A549 (cell line): ENCODE results near the gene TUBB6. TPM values are rescaled to one million over a fixed set of nuclear protein-coding genes. Genes with fewer than 3 reads are reported as not detected.

Experiments used
- ATAC-seq, 2 experiments: fragments of 200-7000 bp in 1 of 2; fragments of >200 bp in 1 of 2; cut with Nextera tagmentation in 1 of 2; cut with Tn5 transposase in 1 of 2; 3 replicates each; pipeline versions ENCODE4 v1.8.0 to v1.9.1; 2018 to 2020; ENCODE audit warnings: mild to moderate bottlenecking in 1 of 2, moderate library complexity in 1 of 2
- CTCF ChIA-PET: fragments of 300-600 bp; sonication (Branson Sonifier 250); formaldehyde crosslinking; extraction: SDS; loops from one replicate; lab custom pipeline; 2021; ENCODE audit warnings: antibody characterized with exemption, inconsistent platforms; lab: Yijun Ruan, JAX
- POLR2A ChIA-PET: fragments of 350-600 bp; formaldehyde crosslinking; extraction: SDS; loops from one replicate; lab custom pipeline; 2021; ENCODE audit warnings: antibody characterized with exemption, inconsistent platforms; lab: Yijun Ruan, JAX
- DNase-seq, 2 experiments: peaks; one replicate each; pipeline versions ENCODE4 v3.0.0 to v3.0.0-alpha.2; 2011 to 2016; ENCODE audit warnings: low read depth in 1 of 2, low spot score in 1 of 2
- FAIRE-seq: peaks from 2 replicates; lab custom pipeline; 2011; peaks lifted over from hg19 to GRCh38; lab: Jason Lieb, UNC
- H3K27ac ChIP-seq, 2 experiments: fragments of >200 bp; sonication (Bioruptor Twin); formaldehyde crosslinking; 3 replicates each; pipeline ENCODE4 v1.5.1; 2016 to 2017
- H3K4me1 ChIP-seq: fragments of >200 bp; sonication (Bioruptor Twin); formaldehyde crosslinking; 3 replicates; pipeline ENCODE4 v1.6.1; 2016
- H3K4me2 ChIP-seq: fragments of >200 bp; sonication (Bioruptor Twin); formaldehyde crosslinking; 3 replicates; pipeline ENCODE4 v1.6.1; 2016
- H3K4me3 ChIP-seq: fragments of >200 bp; sonication (Bioruptor Twin); formaldehyde crosslinking; 3 replicates; pipeline ENCODE4 v1.5.1; 2016
- H3K9me3 ChIP-seq: fragments of >200 bp; sonication (Bioruptor Twin); formaldehyde crosslinking; 3 replicates; pipeline ENCODE4 v1.6.1; 2016
- BHLHE40 ChIP-seq: IDR thresholded peaks from 2 replicates; pipeline ENCODE4 v1.6.1; 2012; ENCODE audit warnings: low read depth, low read length, inconsistent platforms
- CBX8 ChIP-seq: fragments of 200-600 bp; sonication (generic); IDR thresholded peaks from 2 replicates; pipeline ENCODE4 v1.6.1; 2016
- CHD2 ChIP-seq: fragments of 150-350 bp; IDR thresholded peaks from 2 replicates; pipeline ENCODE4 v1.6.1; 2014; ENCODE audit warnings: low read length; ENCODE audit not compliant: partially characterized antibody
- EHF ChIP-seq: fragments of 250-450 bp; sonication (Bioruptor Pico); IDR thresholded peaks from 2 replicates; pipeline ENCODE4 v1.5.0; 2020; ENCODE audit warnings: mild to moderate bottlenecking
- FOSB ChIP-seq: fragments of 250-450 bp; sonication (Bioruptor Pico); IDR thresholded peaks from 2 replicates; pipeline ENCODE4 v1.5.0; 2020; ENCODE audit warnings: mild to moderate bottlenecking, moderate library complexity
- FOXS1 ChIP-seq: fragments of 250-450 bp; sonication (Bioruptor Pico); IDR thresholded peaks from 2 replicates; pipeline ENCODE4 v1.5.0; 2020; ENCODE audit warnings: mild to moderate bottlenecking, moderate library complexity
- GATA3 ChIP-seq: IDR thresholded peaks from 2 replicates; pipeline ENCODE4 v1.6.1; 2012; ENCODE audit warnings: borderline replicate concordance
- HDAC2 ChIP-seq: fragments of 200-600 bp; sonication (generic); IDR thresholded peaks from 2 replicates; pipeline ENCODE4 v1.6.1; 2016
- MAFK ChIP-seq: fragments of 450-650 bp; IDR thresholded peaks from 2 replicates; pipeline ENCODE4 v1.6.1; 2014; ENCODE audit not compliant: partially characterized antibody
- MYC ChIP-seq: IDR thresholded peaks from 2 replicates; pipeline ENCODE4 v1.6.1; 2012; ENCODE audit warnings: mild to moderate bottlenecking, inconsistent platforms, low read length, improper control_type of control experiment, borderline replicate concordance
- PHF8 ChIP-seq: fragments of 200-600 bp; sonication (generic); IDR thresholded peaks from 2 replicates; pipeline ENCODE4 v1.6.1; 2016; ENCODE audit warnings: low read depth, mild to moderate bottlenecking, antibody characterized with exemption, moderate library complexity, borderline replicate concordance
- POLR2AphosphoS2 ChIP-seq: conservative IDR thresholded peaks from 2 replicates; pipeline ENCODE4 v1.6.1; 2012; ENCODE audit warnings: low read length, improper control_type of control experiment, inconsistent platforms
- RAD21 ChIP-seq, 2 experiments: fragments of >200 bp in 1 of 2; sonication (Bioruptor Twin) in 1 of 2; formaldehyde crosslinking in 1 of 2; IDR thresholded peaks in 1 of 2; conservative IDR thresholded peaks in 1 of 2; 2 replicates in 1 of 2; 3 replicates in 1 of 2; pipeline ENCODE4 v1.6.1; 2012 to 2018; ENCODE audit warnings: inconsistent platforms in 1 of 2
- RARB ChIP-seq: fragments of 250-450 bp; sonication (Bioruptor Pico); IDR thresholded peaks from 2 replicates; pipeline ENCODE4 v1.8.0; 2021; ENCODE audit warnings: mild to moderate bottlenecking, moderate library complexity
- RCOR1 ChIP-seq: fragments of 150-350 bp; IDR thresholded peaks from 2 replicates; pipeline ENCODE4 v1.6.1; 2014; ENCODE audit warnings: antibody characterized with exemption, low read length, low read depth
- REST ChIP-seq: fragments of 200-600 bp; sonication (generic); IDR thresholded peaks from 2 replicates; pipeline ENCODE4 v1.6.1; 2016; ENCODE audit warnings: antibody characterized with exemption, mild to moderate bottlenecking, moderate library complexity
- RNF2 ChIP-seq: fragments of 200-600 bp; sonication (generic); IDR thresholded peaks from 2 replicates; pipeline ENCODE4 v1.6.1; 2016; ENCODE audit warnings: low read depth, mild to moderate bottlenecking, antibody characterized with exemption, moderate library complexity, borderline replicate concordance
- SMC3 ChIP-seq: fragments of >200 bp; sonication (Bioruptor Twin); formaldehyde crosslinking; IDR thresholded peaks from 3 replicates; pipeline ENCODE4 v1.6.1; 2018; ENCODE audit warnings: inconsistent platforms
- SREBF2 ChIP-seq: fragments of 450-650 bp; IDR thresholded peaks from 2 replicates; pipeline ENCODE4 v1.6.1; 2014; ENCODE audit warnings: mild to moderate bottlenecking, moderate library complexity
- TFCP2L1 ChIP-seq: fragments of 250-450 bp; sonication (Bioruptor Pico); IDR thresholded peaks from 2 replicates; pipeline ENCODE4 v1.5.0; 2021; ENCODE audit warnings: mild to moderate bottlenecking
- TP53 ChIP-seq: fragments of 250-450 bp; sonication (Bioruptor Pico); IDR thresholded peaks from 2 replicates; pipeline ENCODE4 v1.5.0; 2021; ENCODE audit warnings: mild to moderate bottlenecking, moderate library complexity
- USF2 ChIP-seq: fragments of 450-650 bp; IDR thresholded peaks from 2 replicates; pipeline ENCODE4 v1.6.1; 2014; ENCODE audit warnings: antibody characterized with exemption
- ZC3H11A ChIP-seq: fragments of 450-650 bp; IDR thresholded peaks from 2 replicates; pipeline ENCODE4 v1.6.1; 2014; ENCODE audit warnings: antibody characterized with exemption, mild to moderate bottlenecking
- ZFP36 ChIP-seq: fragments of 450-650 bp; IDR thresholded peaks from 2 replicates; pipeline ENCODE4 v1.6.1; 2014; ENCODE audit warnings: borderline replicate concordance; ENCODE audit not compliant: partially characterized antibody
- WGBS: methylation state at CpG from one replicate; pipeline ENCODE4 v1.1.6; 2017; ENCODE audit errors: missing lambda C conversion rate; 5-methylcytosine and 5-hydroxymethylcytosine counted together
- polyA plus RNA-seq, 4 experiments: library from polyadenylated mRNA; depleted of rRNA in 3 of 4; stranded (reverse); fragments of >200 nt; fragmentation: RNase III in 1 of 4; extraction: RNeasy Plus Mini Kit Qiagen cat#74134 plus additional on column Dnase treatment in 1 of 4; gene quantifications; 2 replicates in 3 of 4; 3 replicates in 1 of 4; pipeline ENCODE4 v1.2.3, GENCODE V29; 2011 to 2017
- TF ChIP-seq, protein P1 (sequence below): IDR thresholded peaks from 2 replicates; pipeline ENCODE4 v1.6.1; 2012

Gene TUBB6
- polyA plus RNA-seq, 2 of the 4 experiments (the other 2 are of a cell fraction), result 88.5 to 235 TPM

- no peak for TF ChIP-seq REST
- TF ChIP-seq PHF8, result no peak
These were observed 14.2 kb upstream of the TUBB6 start (continued) for GRCh38 chr18:12293831-12294230.

DNA sequence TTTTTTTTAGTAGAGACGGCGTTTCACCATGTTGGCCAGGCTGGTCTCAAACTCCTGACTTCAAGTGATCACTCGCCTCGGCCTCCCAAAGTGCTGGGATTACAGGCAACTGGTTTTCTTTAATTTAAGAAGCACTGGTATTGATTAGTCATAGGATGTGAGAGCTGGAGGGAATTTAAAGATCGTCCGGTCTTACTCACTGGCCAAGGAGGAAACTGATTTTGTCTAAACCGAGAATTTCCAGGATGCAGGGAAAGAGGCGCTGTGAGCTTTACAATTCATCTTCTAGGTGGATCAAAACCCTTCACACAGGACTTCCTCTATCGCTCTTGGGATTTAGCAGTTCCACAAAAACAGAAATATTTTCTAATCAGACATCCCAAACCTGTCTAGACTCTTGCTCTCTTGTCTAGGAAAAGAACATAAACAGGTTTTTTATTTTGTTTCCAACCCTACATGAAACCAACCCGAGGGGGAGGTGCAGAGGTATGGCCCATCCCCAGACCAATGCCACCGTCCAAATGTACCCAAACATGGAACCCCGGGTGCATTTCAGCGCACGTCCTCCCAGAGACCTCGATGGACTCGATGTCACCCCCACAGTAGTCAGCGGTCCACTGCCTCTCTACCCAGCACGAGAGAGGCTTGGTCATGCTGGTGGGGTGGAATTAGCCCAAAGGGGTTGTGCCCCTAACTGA lies 12.5 kb upstream of the TUBB6 start:
- Histone ChIP-seq H3K4me3 (no peak overlapping the region), H3K4me1 (no peaks in the 10 kb centered on the region), H3K4me2 (no peak overlapping the region), H3K9me3 (no peaks in the 10 kb centered on the region), H3K27ac (no peak overlapping the region)
- TF ChIP-seq, protein P1, sequence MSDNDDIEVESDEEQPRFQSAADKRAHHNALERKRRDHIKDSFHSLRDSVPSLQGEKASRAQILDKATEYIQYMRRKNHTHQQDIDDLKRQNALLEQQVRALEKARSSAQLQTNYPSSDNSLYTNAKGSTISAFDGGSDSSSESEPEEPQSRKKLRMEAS, result no peak
- TF ChIP-seq ZFP36, result no peak
- TF ChIP-seq BHLHE40, result no peak
- TF ChIP-seq SREBF2, result no peak
- no peak for TF ChIP-seq FOXS1 (CRISPR knock-in tag)
- no peak for TF ChIP-seq USF2
- TF ChIP-seq POLR2AphosphoS2, result no peak
- no peak for TF ChIP-seq GATA3
- no peak for TF ChIP-seq RNF2
- TF ChIP-seq EHF (CRISPR knock-in tag), result no peak
- no peak for TF ChIP-seq REST
- TF ChIP-seq ZC3H11A, result no peak
- no peak for DNase-seq
- ChIA-PET CTCF (interaction anchor here (0.8 to 4.8 kb wide), 4 partner anchors 11 to 57 kb away, joined by 3 to 20 read pairs (median 7); no protein-coding TSS in a partner anchor), POLR2A (no interaction called here)
- no peak for FAIRE-seq
- 74% methylated on average over 12 of the region's 18 CpGs for WGBS
- no peak for ATAC-seq

- 85% methylated on average over 2 of the region's 3 CpGs for WGBS
- Histone ChIP-seq H3K4me1 (no peaks in the 10 kb centered on the region), H3K4me2 (no peak overlapping the region), H3K4me3 (no peak overlapping the region), H3K9me3 (no peaks in the 10 kb centered on the region), H3K27ac (no peak overlapping the region)
- FAIRE-seq, result no peak
- ChIA-PET CTCF (interaction anchor here (2.2 to 4.8 kb wide), 2 partner anchors 24 to 32 kb away, joined by 11 to 20 read pairs; no protein-coding TSS in a partner anchor), POLR2A (interaction anchor here (1.0 kb wide), 1 partner anchor 8 kb away, joined by 4 read pairs; no protein-coding TSS in a partner anchor)
- no peak for DNase-seq
- no peak; a peak in 1 of 6 replicates for ATAC-seq
- TF ChIP-seq SMC3 (no peak), FOSB (CRISPR knock-in tag) (no peak), EHF (CRISPR knock-in tag) (no peak), CHD2 (no peak), TP53 (no peak), RCOR1 (no peak), RARB (CRISPR knock-in tag) (no peak), RAD21 (conservative IDR thresholded peaks at IDR 0.05 in 1 of 2, IDR thresholded peaks at IDR 0.05 in 1 of 2) (no peak), TFCP2L1 (no peak), MAFK (no peak), MYC (no peak), HDAC2 (no peak), CBX8 (no peak)
These were observed 12.0 kb upstream of the TUBB6 start for GRCh38 chr18:12296087-12296403.
